ENCODE measurements around the gene DDX5.

Gene DDX5

DNA sequence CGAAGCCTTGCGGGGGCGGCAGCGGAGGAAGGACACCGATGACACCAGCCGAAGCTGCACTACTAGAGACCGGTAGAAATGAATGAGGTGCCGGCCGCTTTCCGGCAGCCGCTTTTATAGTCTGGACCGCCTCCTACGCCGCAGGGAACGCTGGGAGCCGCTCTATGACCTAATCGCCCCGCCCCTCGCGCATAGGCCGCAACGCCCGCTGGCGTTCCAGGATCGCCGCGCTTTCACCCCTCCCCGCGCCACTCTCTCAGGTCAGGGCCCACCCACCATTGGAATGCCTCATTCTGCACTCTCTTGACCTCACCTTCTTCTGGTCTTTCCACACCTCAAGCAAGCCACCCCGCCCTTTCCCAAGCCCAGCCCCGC is at the start of gene DDX5:
TSS of gene DDX5 (minus strand) at position 89 of the 375 bp plus-strand sequence. CDS start 170 bp downstream, outside the sequence.
- peak; percentile 99 for DNase-seq (ENCODE audit: low spot score)

- no peak for DNase-seq (ENCODE audit: low spot score)
Observed at GRCh38 chr17:64555281-64555680, 49.2 kb upstream of the DDX5 start.

GRCh38 chr17:64554028-64554637 is 48.0 kb upstream of the DDX5 start:
- DNase-seq (ENCODE audit: low spot score), result no peak

GRCh38 chr17:64551461-64551860 is 45.4 kb upstream of the DDX5 start:
- DNase-seq (ENCODE audit: low spot score), result no peak

DNA sequence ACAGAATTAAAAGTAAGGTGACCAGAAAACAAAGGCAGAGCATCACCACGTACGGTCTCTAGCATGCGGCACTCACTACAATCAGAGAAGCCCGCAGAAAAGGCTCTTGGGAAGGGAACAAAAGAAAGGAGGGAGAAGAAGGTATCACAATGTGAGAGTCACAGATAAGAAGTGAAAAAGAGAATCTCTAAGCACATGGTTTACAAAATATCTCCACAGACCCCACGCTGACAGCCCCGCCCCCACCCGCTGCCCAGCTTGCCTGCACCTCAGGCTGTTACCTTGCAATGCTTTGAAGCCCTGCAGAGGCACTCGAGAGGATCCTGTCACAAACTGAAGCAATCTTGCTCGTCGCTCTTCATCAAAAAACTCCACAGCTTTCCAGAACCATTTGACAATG is 41.2 kb upstream of the DDX5 start:
- no peak for DNase-seq (ENCODE audit: low spot score)

GRCh38 chr17:64546716-64547115 is 40.6 kb upstream of the DDX5 start:
- DNase-seq (ENCODE audit: low spot score), result no peak

GRCh38 chr17:64544742-64545141 is 38.7 kb upstream of the DDX5 start:
- DNase-seq (ENCODE audit: low spot score), result no peak

DNA sequence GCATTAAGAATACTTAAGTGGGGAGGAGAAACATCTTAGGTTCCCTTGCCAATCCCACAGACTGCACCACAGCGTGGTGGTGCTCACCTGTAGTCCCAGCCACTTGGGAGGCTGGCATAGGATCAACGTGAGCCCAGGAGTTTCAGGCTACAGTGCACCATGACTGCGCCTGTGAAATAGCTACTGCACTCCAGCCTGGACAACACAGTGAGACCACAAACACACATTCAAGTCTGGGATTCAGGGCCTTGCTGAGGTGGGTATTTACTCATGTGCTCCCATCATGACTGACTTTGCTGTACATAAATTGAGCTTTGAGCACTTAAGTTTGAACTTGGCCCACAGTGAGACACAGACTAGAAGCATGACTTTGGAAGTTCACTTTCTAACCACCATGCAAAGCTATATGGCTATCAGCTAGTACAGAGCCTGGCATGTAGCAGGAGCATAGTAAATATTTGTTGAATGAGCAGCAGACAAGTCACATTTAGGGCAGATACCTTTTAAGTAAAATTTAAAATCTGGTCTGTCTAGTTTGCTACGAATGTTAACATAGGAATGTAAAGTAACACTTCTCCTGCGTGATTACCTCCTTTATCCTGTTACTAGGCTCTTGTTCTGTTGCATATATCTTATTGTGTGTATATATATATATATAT is 34.2 kb upstream of the DDX5 start:
- no peak for DNase-seq (ENCODE audit: low spot score)

GRCh38 chr17:64538508-64539130 is 32.5 kb upstream of the DDX5 start:
- DNase-seq (ENCODE audit: low spot score), result no peak

- DNase-seq (ENCODE audit: low spot score), result no peak
Observed at GRCh38 chr17:64537488-64537887, 31.4 kb upstream of the DDX5 start.

DNA sequence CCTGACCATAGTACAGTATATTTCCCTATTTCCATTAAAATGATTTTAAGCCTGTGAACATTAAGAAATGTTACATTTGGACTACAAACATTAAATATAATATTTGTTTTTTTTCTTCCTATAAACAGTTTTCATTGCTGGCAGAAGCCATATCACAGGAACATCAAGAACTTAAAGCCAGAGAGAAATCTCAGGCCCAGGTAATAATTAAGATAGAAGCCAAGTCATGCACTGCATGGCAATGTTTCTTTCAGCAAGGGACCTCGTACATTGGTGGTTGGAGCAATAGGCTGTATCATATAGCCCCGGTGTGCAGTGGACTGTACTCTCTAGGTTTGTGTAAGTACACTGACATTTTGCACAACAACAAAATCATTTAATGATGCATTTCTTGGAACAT is 30.8 kb upstream of the DDX5 start:
- no peak for DNase-seq (ENCODE audit: low spot score)

DNA sequence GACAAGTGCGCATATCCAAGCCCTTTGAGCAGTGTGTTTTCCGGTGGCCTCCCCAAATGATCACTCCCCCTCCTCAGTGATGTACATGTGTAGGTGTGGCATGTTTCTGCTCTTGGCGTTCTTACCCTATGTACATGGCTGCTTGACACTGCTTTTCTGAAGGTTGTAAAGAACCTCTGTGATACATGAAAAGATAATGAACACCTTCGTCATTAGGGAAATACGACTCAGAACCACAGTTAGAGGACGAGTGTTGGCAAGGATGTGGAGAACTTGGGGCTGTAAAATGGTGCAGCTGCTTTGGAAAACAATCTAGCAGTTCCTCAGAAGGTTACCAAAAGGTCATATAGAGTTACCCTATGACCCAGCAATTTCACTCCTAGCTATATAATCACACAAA is 29.3 kb upstream of the DDX5 start:
- no peak for DNase-seq (ENCODE audit: low spot score)

DNA sequence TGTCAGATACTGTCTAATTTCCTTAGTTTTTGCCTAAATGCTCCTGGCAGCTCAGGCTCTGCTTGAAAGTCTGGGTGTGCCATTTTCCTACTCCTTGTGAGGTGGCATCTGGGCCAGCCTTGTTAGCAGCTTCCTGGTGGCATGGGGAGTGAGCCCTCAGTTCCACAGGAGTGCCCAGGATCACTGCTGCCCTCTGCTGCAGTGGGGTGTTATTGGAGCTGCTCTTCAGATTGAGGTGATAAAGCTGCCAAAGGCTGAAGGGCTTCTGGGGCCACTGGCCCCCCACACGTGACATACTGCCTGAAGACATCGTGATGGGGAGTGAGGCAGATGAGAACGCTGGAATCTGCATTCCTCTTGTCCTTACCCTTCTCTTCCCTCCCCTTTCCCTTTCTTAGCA is 28.1 kb upstream of the DDX5 start:
- no peak for DNase-seq (ENCODE audit: low spot score)

DNA sequence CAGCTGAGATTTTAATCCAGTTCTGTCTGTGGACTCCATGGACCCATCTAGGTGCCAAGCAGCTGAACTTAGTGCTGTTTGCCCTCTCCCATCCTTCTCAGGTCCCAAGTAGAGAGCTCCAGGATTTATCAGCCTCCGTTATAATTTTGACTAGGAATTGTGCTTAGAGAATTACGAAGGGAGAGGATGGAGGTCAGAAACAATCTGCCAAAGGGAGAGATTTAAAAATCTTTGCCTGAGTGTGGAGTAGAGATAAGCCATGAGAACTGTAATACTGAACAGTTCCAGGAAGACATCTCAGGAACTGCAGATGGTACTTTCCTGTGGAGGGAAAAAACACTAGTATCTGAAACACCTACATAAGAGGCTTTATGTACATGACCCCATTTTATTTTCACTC is 27.7 kb upstream of the DDX5 start:
- DNase-seq (ENCODE audit: low spot score), result no peak

GRCh38 chr17:64532409-64532808 is 26.3 kb upstream of the DDX5 start:
- no peak for DNase-seq (ENCODE audit: low spot score)

DNA sequence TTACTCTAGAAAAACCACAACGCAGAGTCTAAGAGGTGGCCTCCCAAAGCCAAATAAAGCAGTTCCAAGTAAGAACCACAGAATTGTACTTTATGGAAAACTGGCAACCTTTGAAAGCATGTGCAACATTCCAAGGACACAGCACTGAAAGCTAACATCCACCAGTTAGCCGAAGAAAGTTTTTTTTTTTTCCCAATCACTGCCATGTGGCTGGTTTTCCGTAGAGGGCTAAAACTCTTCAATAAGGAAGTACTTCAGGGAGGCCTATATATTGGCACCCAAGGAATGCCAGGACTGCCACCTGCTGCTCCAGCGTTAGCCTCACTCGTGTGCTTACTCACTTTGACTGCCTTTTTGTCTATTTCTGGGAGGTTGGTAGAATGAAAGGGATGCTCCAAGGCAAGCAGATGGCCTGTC is 25.9 kb upstream of the DDX5 start:
- no peak for DNase-seq (ENCODE audit: low spot score)

DNA sequence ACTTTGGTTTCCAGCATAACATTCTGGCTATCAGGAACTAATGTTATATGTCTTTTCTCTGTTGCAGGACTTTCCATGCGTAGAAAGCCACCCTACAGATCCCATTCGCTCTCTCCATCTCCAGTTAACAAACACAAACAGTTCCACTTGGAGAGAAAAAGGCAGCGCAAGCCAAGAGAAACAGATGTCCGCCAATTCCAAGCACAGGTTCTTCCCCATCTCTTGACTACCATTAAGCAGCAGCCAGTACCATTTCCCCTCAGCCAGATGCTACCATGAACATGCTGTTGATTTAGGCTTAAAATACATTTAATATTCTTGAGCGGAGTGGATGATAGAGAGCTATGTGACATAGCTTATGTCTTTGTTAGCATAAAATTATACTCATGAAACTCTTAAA is 23.1 kb upstream of the DDX5 start:
- no peak for DNase-seq (ENCODE audit: low spot score)

GRCh38 chr17:64527914-64528313 is 21.8 kb upstream of the DDX5 start:
- DNase-seq (ENCODE audit: low spot score), result no peak

DNA sequence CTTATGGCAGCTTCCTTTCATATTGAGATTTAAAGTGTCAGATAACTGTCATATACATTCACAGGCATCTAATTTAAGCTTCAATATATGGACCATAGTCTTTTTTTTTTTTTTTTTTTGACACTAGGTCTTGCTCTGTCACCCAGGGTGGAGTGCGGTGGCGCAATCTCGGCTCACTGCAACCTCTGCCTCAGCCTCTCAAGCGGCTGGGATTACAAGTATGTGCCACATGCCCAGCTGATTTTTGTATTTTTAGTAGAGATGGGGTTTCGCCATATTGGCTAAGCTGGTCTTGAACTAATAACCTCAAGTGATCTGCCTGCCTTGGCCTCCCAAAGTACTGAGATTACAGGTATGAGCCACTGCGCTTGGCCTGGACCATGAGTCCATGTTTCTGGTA is 14.3 kb upstream of the DDX5 start:
- DNase-seq (ENCODE audit: low spot score), result no peak

GRCh38 chr17:64519601-64520000 is 13.5 kb upstream of the DDX5 start:
- DNase-seq (ENCODE audit: low spot score), result no peak

GRCh38 chr17:64515829-64516228 is 9.7 kb upstream of the DDX5 start:
- no peak for DNase-seq (ENCODE audit: low spot score)

DNA sequence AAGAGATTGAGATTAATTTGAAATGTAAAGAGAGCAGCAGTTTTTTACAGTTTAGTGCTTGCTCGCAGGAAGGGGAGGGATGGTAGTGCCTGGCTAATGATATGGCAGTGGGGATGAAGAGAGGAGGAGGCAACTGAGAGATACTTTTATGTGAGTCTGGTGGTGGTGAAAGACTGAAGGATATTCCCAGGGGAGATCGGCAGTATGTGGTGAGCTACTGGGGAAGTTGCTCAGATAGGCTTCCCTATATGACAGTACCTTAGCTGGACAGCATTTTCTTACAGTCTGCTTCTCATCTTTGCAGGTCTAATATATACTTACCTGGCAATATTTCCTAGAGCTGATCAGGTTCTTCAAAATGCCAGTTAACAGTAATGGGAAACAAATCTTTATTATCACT is 9.3 kb upstream of the DDX5 start:
- no peak for DNase-seq (ENCODE audit: low spot score)

- no peak for DNase-seq (ENCODE audit: low spot score)
Observed at GRCh38 chr17:64509179-64509578, 3.1 kb upstream of the DDX5 start.

GRCh38 chr17:64508683-64509082 is 2.6 kb upstream of the DDX5 start:
- no peak for DNase-seq (ENCODE audit: low spot score)

All from left forelimb (tissue), 1 donor.